Mesodermal cell (in vitro differentiated cells): ENCODE results near the gene TRIM58.

Experiments
- H3K27ac ChIP-seq: 2 replicates; pipeline ENCODE4 v1.7.0; 2013; ENCODE audit warnings: mild to moderate bottlenecking, low read depth, low read length, moderate library complexity; ENCODE audit not compliant: severe bottlenecking
- H3K36me3 ChIP-seq: 2 replicates; pipeline ENCODE4 v1.7.1; 2013; ENCODE audit warnings: mild to moderate bottlenecking, low read length, moderate library complexity; ENCODE audit not compliant: control insufficient read depth, insufficient read depth
- H3K4me1 ChIP-seq: one replicate; pipeline ENCODE4 v1.7.1; 2013; ENCODE audit warnings: mild to moderate bottlenecking, low read length; ENCODE audit not compliant: insufficient read depth, control insufficient read depth, poor library complexity, severe bottlenecking
- H3K4me3 ChIP-seq: 2 replicates; pipeline ENCODE4 v1.7.0; 2013; ENCODE audit warnings: low read length, control low read depth, mild to moderate bottlenecking; ENCODE audit not compliant: insufficient read depth, poor library complexity, severe bottlenecking; ENCODE audit errors: extremely low read depth
- H3K9me3 ChIP-seq: 2 replicates; pipeline ENCODE4 v1.7.1; 2013; ENCODE audit warnings: mild to moderate bottlenecking, low read length, moderate library complexity; ENCODE audit not compliant: control insufficient read depth
- WGBS, 2 experiments: methylation state at CpG; one replicate each; pipeline ENCODE4 v1.1.5; 2013; ENCODE audit warnings: missing lambda C conversion rate in 2 of 2; ENCODE audit not compliant: insufficient coverage in 2 of 2; 5-methylcytosine and 5-hydroxymethylcytosine counted together

Gene TRIM58

GRCh38 chr1:247919952-247920351 is 63.0 kb downstream of the TRIM58 start, which contains the start of gene OR2T8:
Gene OR2T8, plus strand, starts transcription at chr1:247920252. Its CDS starts 766 bp downstream, at chr1:247921018.
- H3K27ac ChIP-seq, result no peak within 1 kb of the TSS
- H3K4me3 ChIP-seq, result no peak within 1 kb of the TSS
- no CpG with 5 or more reads among the region's 2 CpGs for WGBS, 2 experiments
- H3K9me3 ChIP-seq, result peaks cover 30% of the 10 kb centered on the region
- H3K36me3 ChIP-seq, result no peaks in the 10 kb centered on the region
- no peaks in the 10 kb centered on the region for H3K4me1 ChIP-seq

GRCh38 chr1:247923941-247924340 is 67.0 kb downstream of the TRIM58 start:
- Histone ChIP-seq H3K36me3 (no peaks in the 10 kb centered on the region), H3K4me3 (no peak overlapping the region), H3K9me3 (peaks cover 31% of the 10 kb centered on the region), H3K27ac (no peak overlapping the region), H3K4me1 (no peaks in the 10 kb centered on the region)
- WGBS, 2 experiments, result 20% methylated on average over 1 of the region's 3 CpGs; no CpG with 5 or more reads in 1 of the 2 experiments

GRCh38 chr1:247924868-247925267 is 67.9 kb downstream of the TRIM58 start, which contains the start of gene OR2AJ1:
Gene OR2AJ1, plus strand, starts transcription at chr1:247924889. Its CDS starts 8,880 bp downstream, at chr1:247933769.
- H3K36me3 ChIP-seq, result no peaks in the 10 kb centered on the region
- no peak within 1 kb of the TSS for H3K4me3 ChIP-seq
- no peaks in the 10 kb centered on the region for H3K4me1 ChIP-seq
- H3K9me3 ChIP-seq, result peaks cover 33% of the 10 kb centered on the region
- no peak within 1 kb of the TSS for H3K27ac ChIP-seq
- 73 to 90% methylated on average over 4 to 5 of the region's 9 CpGs for WGBS, 2 experiments
